ENCODE results near the gene VLDLR.

Gene VLDLR

DNA sequence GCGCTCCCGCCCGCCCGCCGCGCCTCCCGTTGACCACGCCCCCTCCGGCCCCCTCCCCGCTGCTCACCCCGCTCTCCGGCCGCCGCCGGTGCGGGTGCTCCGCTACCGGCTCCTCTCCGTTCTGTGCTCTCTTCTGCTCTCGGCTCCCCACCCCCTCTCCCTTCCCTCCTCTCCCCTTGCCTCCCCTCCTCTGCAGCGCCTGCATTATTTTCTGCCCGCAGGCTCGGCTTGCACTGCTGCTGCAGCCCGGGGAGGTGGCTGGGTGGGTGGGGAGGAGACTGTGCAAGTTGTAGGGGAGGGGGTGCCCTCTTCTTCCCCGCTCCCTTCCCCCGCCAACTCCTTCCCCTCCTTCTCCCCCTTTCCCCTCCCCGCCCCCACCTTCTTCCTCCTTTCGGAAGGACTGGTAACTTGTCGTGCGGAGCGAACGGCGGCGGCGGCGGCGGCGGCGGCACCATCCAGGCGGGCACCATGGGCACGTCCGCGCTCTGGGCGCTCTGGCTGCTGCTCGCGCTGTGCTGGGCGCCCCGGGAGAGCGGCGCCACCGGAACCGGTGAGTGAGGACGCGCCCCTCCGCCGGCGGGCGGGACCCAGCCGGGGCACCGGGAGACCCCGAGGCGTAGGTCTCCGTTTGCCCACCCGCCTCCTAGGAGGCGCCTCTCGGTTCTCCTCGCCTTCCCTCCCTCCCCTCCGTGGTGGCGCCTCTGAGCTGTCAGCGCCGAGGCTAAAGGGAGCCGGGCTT, at the start of gene VLDLR:
TSS of gene VLDLR (plus strand) at position 66 of the 739 bp plus-strand sequence. CDS start at position 469, 403 bp downstream.
- DNase-seq (ENCODE audit: low read depth, low spot score) = peak; percentile 34

DNA sequence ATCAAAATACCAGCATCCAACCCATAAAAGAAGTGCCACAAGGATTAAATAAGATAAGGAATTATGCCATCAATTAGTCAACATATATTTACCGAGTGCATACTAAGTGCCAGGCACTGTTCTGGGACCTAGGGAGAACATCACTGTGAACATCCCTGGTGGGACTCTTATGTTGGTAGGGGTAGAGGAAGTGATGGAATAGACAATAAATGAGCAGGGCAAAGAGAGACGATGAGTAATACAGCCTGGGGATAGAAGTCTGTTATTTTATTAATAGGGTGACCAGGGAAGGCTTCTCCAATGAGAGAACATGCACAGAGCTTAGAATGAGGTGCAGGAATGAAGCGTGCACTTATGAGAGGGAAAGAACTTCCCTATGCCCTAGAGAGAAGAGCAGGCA, 47.4 kb upstream of the VLDLR start:
- DNase-seq (ENCODE audit: low read depth, low spot score) = no peak

DNA sequence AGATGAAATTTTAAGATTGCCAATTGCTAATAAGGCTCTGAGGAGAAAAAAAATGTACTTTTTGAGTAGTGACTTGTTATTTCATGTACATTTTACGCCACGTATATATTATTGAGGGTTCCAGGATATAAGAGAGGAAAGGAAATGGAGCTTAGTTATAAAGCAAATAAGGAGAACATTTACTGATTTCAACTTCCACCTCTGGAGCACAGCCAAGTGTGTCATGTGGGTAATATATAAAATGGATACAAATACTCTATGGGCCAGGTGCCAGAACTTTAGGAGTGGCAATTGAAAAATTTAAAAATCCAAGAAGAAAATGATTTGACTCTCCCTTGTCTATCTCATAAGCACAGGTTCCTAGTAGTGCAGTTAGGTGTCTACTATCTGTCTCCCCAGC, 45.0 kb upstream of the VLDLR start:
- DNase-seq (ENCODE audit: low read depth, low spot score) = no peak

DNA sequence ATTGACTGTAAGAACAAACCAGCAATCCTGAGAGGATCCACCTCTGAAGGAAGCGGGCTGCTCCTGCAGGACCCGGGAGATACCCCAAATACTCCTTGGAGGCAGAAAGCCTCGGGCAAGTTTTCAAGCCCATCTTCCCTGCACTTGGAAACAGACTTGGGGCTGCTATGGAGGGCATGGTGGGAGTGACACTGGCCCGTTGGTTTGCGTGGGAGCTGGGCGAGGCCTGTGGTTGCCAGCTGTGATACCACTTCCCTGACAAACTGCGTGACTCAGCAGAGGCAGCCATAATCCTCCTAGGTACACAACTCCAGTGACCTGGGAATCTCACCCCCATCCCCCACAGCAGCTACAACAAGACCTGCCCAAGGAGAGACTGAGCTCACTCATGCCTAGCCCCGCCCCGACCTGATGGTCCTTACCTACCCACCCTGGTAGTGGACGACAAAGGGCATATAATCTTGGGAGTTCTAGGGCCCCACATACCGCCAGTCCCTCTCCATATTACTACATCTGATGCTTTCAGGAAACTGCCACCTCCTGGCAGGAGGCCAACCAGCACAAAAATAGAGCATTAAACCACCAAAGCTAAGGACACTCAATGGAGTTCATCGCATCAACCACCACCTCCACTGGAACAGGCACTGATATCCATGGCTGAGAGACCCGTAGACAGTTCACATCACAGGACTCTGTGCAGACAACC, 38.1 kb upstream of the VLDLR start:
- DNase-seq (ENCODE audit: low read depth, low spot score) = no peak

- DNase-seq (ENCODE audit: low read depth, low spot score) = no peak
Observed at GRCh38 chr9:2591967-2592366, 29.6 kb upstream of the VLDLR start.

- DNase-seq (ENCODE audit: low read depth, low spot score) = no peak
Observed at GRCh38 chr9:2593744-2594143, 27.8 kb upstream of the VLDLR start.

GRCh38 chr9:2595973-2596372, 25.6 kb upstream of the VLDLR start:
- no peak for DNase-seq (ENCODE audit: low read depth, low spot score)

DNA sequence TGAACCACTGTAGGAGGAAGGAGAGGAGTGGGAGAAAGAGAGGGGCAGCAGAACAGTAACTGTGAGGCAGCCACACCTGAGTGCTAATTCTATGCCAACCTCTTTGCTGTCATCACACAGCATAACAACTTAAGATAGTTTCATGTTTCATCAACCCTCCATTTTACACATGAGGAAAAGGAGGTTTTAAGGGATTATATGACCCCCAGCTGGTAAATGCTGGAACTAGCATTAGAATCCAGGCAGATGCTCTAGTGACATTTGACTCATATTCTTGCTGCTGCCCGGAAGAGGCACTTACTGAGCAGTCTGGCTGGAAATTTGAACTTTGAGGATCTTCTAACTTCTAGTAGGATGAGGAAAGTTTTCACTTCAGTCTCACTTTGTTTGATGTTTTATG, 24.1 kb upstream of the VLDLR start:
- no peak for DNase-seq (ENCODE audit: low read depth, low spot score)

- DNase-seq (ENCODE audit: low read depth, low spot score) = no peak
Observed at GRCh38 chr9:2599896-2600295, 21.7 kb upstream of the VLDLR start.

DNA sequence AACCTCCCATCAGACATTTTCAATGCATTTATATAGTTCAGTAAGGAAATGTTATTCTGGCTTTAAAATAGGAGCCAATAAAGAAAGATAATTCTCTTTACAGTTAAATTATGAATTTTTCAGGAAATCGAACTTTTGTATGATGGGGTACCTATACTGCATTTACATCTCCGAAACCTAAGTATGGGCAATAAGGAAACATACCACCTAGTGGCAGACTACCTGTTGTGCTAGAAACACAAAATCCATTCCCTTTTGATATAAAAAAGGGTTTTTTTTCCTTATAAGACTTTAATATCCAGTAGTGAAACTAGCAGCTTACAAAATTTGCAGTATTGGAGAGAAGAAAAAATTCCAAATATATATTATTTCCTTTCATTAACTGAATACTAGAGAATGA, 21.3 kb upstream of the VLDLR start:
- no peak for DNase-seq (ENCODE audit: low read depth, low spot score)

- no peak for DNase-seq (ENCODE audit: low read depth, low spot score)
Observed at GRCh38 chr9:2601785-2602378, 19.7 kb upstream of the VLDLR start.

DNA sequence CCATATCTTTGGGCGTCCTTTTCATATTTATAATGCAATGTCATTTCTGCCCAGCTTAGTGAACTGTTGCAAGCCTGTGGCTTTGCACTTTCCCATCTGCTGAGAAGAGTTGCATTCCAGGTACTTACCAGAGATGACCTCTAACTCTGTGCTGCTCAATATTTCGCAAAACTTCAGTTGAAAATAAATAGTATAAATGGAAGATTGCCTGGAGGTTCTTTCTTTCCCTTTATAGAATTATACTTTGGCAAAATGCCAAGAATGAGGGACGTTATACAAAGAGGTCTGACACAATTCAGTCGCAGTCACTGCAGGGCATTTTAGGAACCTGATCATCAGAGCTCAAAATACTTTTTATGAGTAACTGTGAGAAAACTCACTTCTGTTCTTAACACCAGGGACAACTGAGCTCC, 18.9 kb upstream of the VLDLR start:
- no peak for DNase-seq (ENCODE audit: low read depth, low spot score)

GRCh38 chr9:2603621-2604020, 18.0 kb upstream of the VLDLR start:
- DNase-seq (ENCODE audit: low read depth, low spot score) = no peak

GRCh38 chr9:2605246-2605645, 16.3 kb upstream of the VLDLR start:
- DNase-seq (ENCODE audit: low read depth, low spot score) = no peak

GRCh38 chr9:2608276-2608675, 13.3 kb upstream of the VLDLR start:
- no peak for DNase-seq (ENCODE audit: low read depth, low spot score)

GRCh38 chr9:2610985-2611384, 10.6 kb upstream of the VLDLR start:
- DNase-seq (ENCODE audit: low read depth, low spot score) = no peak

DNA sequence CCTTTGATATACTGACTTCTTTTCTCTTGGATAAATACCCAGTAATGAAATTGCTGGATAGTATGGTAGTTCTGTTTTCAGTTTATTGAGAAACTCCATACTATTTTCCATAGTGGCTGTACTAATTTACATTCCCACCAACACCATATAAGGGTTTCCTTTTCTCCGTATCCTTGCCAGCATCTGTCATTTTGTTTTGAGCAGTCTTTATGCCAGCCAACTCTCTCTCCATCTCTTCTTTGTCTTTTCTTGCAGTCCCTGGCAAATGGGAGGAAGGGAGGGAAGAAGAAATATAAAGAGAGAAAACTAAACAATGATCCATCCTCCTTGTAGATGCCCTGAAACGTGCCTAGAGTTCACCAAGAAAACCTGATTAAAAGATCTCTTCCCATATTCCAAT, 9.6 kb upstream of the VLDLR start:
- no peak for DNase-seq (ENCODE audit: low read depth, low spot score)

DNA sequence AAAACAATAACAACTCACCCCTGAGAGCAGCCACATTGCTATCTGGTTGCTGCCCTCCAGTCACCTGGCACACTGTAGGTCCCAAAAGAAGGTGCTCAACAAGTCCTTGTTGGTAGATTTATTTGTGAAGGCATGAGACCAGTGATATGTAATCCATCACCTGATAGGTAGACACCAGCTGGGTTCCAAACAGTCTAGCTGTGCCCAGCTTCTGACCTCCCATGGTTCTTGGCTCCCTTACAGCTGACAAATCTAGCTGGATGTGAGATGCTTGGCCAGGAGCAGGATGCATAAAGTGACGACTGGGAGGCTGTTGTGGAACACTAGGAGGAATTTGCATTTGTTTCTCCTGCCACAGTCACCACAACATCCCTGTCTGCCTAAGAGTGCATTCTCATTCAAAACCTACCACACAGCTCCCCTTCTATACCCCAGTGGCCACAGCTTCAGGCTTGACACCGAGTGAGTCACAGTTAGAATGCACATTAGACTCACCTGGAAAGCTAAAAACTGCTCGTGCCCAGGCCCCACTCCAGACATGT, 7.8 kb upstream of the VLDLR start:
- DNase-seq (ENCODE audit: low read depth, low spot score) = peak; percentile 51

GRCh38 chr9:2615497-2615896, 6.1 kb upstream of the VLDLR start:
- no peak for DNase-seq (ENCODE audit: low read depth, low spot score)

DNA sequence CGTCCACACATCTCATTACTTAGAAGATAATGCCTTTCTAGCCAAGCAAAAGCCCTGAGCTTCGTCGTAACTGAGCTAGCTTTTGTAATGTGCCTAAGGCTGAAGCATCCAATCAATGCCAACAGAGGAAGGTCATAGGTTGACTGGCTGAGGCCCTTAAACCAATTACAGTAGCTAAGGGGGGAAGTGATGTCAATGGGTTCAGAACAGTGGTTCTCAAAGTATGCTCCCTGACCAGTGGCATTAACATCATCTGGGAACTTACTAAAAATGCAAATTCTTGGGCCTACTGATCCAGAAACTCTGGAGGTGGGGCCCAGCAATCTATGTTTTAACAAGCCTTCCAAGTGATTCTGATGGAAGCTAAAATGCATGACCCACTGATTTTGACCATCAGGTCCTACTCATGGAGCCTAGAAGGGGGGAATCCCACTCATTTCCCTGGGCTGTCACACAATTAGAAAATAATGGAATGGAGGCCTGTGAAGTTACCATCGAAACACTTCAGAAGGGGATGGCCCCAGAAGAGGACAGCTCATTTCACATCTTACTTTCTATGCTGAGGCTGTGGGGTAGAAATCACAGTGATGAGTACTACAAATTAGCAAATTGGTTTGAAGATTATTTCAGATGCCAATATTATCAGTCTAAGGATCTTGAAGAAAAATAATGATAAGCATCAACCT, 4.8 kb upstream of the VLDLR start:
- DNase-seq (ENCODE audit: low read depth, low spot score) = no peak

- no peak for DNase-seq (ENCODE audit: low read depth, low spot score)
Observed at GRCh38 chr9:2618289-2618688, 3.3 kb upstream of the VLDLR start.

All from ELF-1 (cell line).